HEK293 (cell line): ENCODE data around the gene MPHOSPH8.

Experiments used
- CTCF ChIA-PET: fragments of 350-600 bp; formaldehyde crosslinking; extraction: SDS; loops from one replicate; lab custom pipeline; 2021; ENCODE audit warnings: antibody characterized with exemption; lab: Yijun Ruan, JAX
- POLR2A ChIA-PET: fragments of 300-600 bp; formaldehyde crosslinking; extraction: SDS; loops from one replicate; lab custom pipeline; 2020; ENCODE audit warnings: antibody characterized with exemption, inconsistent platforms; lab: Yijun Ruan, JAX
- H3K27ac ChIP-seq: fragments of 200-500 bp; sonication (Bioruptor generic); 2 replicates; pipeline ENCODE4 v1.5.1; 2014; ENCODE audit warnings: low read depth, low read length, control low read depth, inconsistent platforms; ENCODE audit errors: extremely low read depth
- H3K36me3 ChIP-seq, 2 experiments: fragments of 200-500 bp in 1 of 2; sonication (Bioruptor generic) in 1 of 2; 1 replicate in 1 of 2; 2 replicates in 1 of 2; pipeline ENCODE4 v1.5.1; 2014 to 2017; ENCODE audit warnings: inconsistent platforms in 2 of 2, low read length in 2 of 2; ENCODE audit not compliant: control insufficient read depth in 2 of 2, insufficient read depth in 1 of 2
- H3K4me1 ChIP-seq: fragments of 200-500 bp; sonication (Bioruptor generic); 2 replicates; pipeline ENCODE4 v1.5.1; 2014; ENCODE audit warnings: mild to moderate bottlenecking, low read length, inconsistent platforms; ENCODE audit not compliant: control insufficient read depth, insufficient read depth
- H3K4me3 ChIP-seq: 2 replicates; pipeline ENCODE4 v1.5.1; 2011; ENCODE audit warnings: low read depth, mild to moderate bottlenecking, control low read depth, low read length, moderate library complexity
- H3K9me3 ChIP-seq: fragments of 200-500 bp; sonication (Bioruptor generic); 2 replicates; pipeline ENCODE4 v1.5.1; 2014; ENCODE audit warnings: low read depth, low read length, inconsistent platforms; ENCODE audit not compliant: control insufficient read depth, insufficient read depth
- HOXC10 ChIP-seq: sonication (generic); formaldehyde crosslinking; IDR thresholded peaks from 2 replicates; pipeline ENCODE4 v1.8.1; 2023; ENCODE audit warnings: mild to moderate bottlenecking, missing genetic modification reagents
- REPIN1 ChIP-seq: fragments of 450-650 bp; formaldehyde crosslinking; IDR thresholded peaks from 2 replicates; pipeline ENCODE4 v1.5.1; 2017; ENCODE audit warnings: missing biosample characterization, missing genetic modification characterization, low read depth
- SCRT1 ChIP-seq: fragments of 450-650 bp; formaldehyde crosslinking; IDR thresholded peaks from 2 replicates; pipeline ENCODE4 v1.5.1; 2016; ENCODE audit warnings: missing biosample characterization, missing genetic modification characterization, borderline replicate concordance
- SCRT2 ChIP-seq: fragments of 450-650 bp; formaldehyde crosslinking; IDR thresholded peaks from 2 replicates; pipeline ENCODE4 v1.5.1; 2016; ENCODE audit warnings: missing biosample characterization, missing genetic modification characterization
- SP7 ChIP-seq: fragments of 450-650 bp; formaldehyde crosslinking; IDR thresholded peaks from 2 replicates; pipeline ENCODE4 v1.5.1; 2016; ENCODE audit warnings: missing biosample characterization, missing genetic modification characterization
- ZFP41 ChIP-seq: fragments of 450-650 bp; formaldehyde crosslinking; IDR thresholded peaks from 2 replicates; pipeline ENCODE4 v1.5.1; 2016; ENCODE audit warnings: missing biosample characterization, missing genetic modification characterization, borderline replicate concordance
- ZNF114 ChIP-seq: fragments of 450-650 bp; formaldehyde crosslinking; IDR thresholded peaks from 2 replicates; pipeline ENCODE4 v1.5.0; 2017; ENCODE audit warnings: missing biosample characterization, missing genetic modification characterization
- ZNF174 ChIP-seq: fragments of 450-650 bp; formaldehyde crosslinking; IDR thresholded peaks from 2 replicates; pipeline ENCODE4 v1.5.0; 2017; ENCODE audit warnings: missing biosample characterization, mild to moderate bottlenecking, missing genetic modification characterization
- ZNF2 ChIP-seq: fragments of 450-650 bp; formaldehyde crosslinking; IDR thresholded peaks from 2 replicates; pipeline ENCODE4 v1.5.1; 2016; ENCODE audit warnings: missing biosample characterization, missing genetic modification characterization
- ZNF37A ChIP-seq: fragments of 450-650 bp; IDR thresholded peaks from 2 replicates; pipeline ENCODE4 v1.5.1; 2018; ENCODE audit warnings: missing biosample characterization, missing genetic modification characterization
- ZNF433 ChIP-seq: fragments of 450-650 bp; formaldehyde crosslinking; IDR thresholded peaks from 2 replicates; pipeline ENCODE4 v1.5.1; 2016; ENCODE audit warnings: missing biosample characterization, missing genetic modification characterization, low read depth
- ZNF521 ChIP-seq: fragments of 450-650 bp; formaldehyde crosslinking; IDR thresholded peaks from 2 replicates; pipeline ENCODE4 v1.5.1; 2017; ENCODE audit warnings: missing biosample characterization, mild to moderate bottlenecking, missing genetic modification characterization
- ZNF561 ChIP-seq: fragments of 450-650 bp; IDR thresholded peaks from 2 replicates; pipeline ENCODE4 v1.5.1; 2018; ENCODE audit warnings: missing biosample characterization, missing genetic modification characterization, borderline replicate concordance
- ZNF571 ChIP-seq: fragments of 450-650 bp; formaldehyde crosslinking; IDR thresholded peaks from 2 replicates; pipeline ENCODE4 v1.5.0; 2017; ENCODE audit warnings: missing biosample characterization, missing genetic modification characterization
- ZNF654 ChIP-seq: fragments of 450-650 bp; formaldehyde crosslinking; IDR thresholded peaks from 2 replicates; pipeline ENCODE4 v1.5.1; 2016; ENCODE audit warnings: low read depth, missing biosample characterization, missing genetic modification characterization
- ZNF664 ChIP-seq: fragments of 450-650 bp; formaldehyde crosslinking; IDR thresholded peaks from 2 replicates; pipeline ENCODE4 v1.5.1; 2016; ENCODE audit warnings: missing biosample characterization, missing genetic modification characterization
- ZNF76 ChIP-seq: fragments of 450-650 bp; formaldehyde crosslinking; IDR thresholded peaks from 2 replicates; pipeline ENCODE4; 2016; ENCODE audit warnings: low read depth, missing biosample characterization, missing genetic modification characterization, borderline replicate concordance
- ZNF768 ChIP-seq: fragments of 450-650 bp; formaldehyde crosslinking; IDR thresholded peaks from 2 replicates; pipeline ENCODE4 v1.5.1; 2018; ENCODE audit warnings: missing biosample characterization, mild to moderate bottlenecking, missing genetic modification characterization
- ZSCAN23 ChIP-seq: fragments of 450-650 bp; formaldehyde crosslinking; IDR thresholded peaks from 2 replicates; pipeline ENCODE4 v1.5.1; 2016; ENCODE audit warnings: missing biosample characterization, missing genetic modification characterization
- TF ChIP-seq, protein P1 (sequence below): fragments of 450-650 bp; formaldehyde crosslinking; IDR thresholded peaks from 2 replicates; pipeline ENCODE4 v1.5.1; 2017; ENCODE audit warnings: missing biosample characterization, missing genetic modification characterization
- TF ChIP-seq, protein P2 (sequence below): fragments of 450-650 bp; formaldehyde crosslinking; IDR thresholded peaks from 2 replicates; pipeline ENCODE4 v1.5.1; 2017; ENCODE audit warnings: missing biosample characterization, missing genetic modification characterization
- TF ChIP-seq, protein P3 (sequence below): fragments of 450-650 bp; formaldehyde crosslinking; IDR thresholded peaks from 2 replicates; pipeline ENCODE4 v1.5.1; 2016; ENCODE audit warnings: missing biosample characterization, missing genetic modification characterization
- TF ChIP-seq, protein P4 (sequence below): fragments of 450-650 bp; IDR thresholded peaks from 2 replicates; pipeline ENCODE4 v1.5.1; 2018; ENCODE audit warnings: missing biosample characterization, missing genetic modification characterization

The MPHOSPH8 gene

DNA sequence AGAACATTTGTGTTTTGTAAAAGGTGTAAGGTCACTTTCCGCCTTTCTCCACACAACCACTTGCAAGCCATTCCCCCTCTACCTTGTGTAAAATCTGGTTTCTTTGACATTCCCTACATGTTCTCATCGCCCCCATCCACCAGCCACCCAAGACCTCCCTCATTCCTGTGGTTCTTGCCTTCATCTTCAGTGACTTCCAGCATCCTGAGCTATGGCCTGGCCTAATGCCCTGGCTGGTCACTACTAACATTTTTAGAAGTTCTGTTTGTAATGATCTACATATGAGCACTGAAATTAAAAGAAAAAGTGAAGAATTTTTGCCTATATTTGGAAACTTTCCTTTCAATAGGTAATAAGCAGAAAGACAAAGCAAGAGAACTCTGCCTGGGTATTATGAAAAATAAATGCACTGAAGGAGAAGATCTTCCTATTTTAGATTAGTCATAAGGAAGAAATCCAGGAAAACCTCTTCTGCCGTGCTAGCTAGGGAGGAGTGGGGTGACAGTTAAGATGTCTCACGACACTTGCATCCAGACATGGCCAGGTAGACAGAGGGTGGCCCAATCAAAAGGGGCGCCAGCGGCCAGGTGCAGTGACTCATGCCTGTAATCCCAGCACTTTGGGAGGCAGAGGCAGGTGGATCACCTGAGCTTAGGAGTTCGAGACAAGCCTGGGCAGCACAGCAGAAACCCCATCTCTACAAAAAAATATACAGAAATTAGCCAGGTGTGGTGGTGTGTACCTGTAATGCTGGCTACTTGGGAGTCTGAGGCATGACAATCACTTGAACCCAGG, 28.1 kb upstream of the MPHOSPH8 start:
- H3K9me3 ChIP-seq = no peaks in the 10 kb centered on the region
- TF ChIP-seq ZNF521 (tag by site-specific recombination) (no peak), ZNF433 (tag by site-specific recombination) (no peak), ZNF571 (tag by site-specific recombination) (no peak)
- TF ChIP-seq, protein P1, sequence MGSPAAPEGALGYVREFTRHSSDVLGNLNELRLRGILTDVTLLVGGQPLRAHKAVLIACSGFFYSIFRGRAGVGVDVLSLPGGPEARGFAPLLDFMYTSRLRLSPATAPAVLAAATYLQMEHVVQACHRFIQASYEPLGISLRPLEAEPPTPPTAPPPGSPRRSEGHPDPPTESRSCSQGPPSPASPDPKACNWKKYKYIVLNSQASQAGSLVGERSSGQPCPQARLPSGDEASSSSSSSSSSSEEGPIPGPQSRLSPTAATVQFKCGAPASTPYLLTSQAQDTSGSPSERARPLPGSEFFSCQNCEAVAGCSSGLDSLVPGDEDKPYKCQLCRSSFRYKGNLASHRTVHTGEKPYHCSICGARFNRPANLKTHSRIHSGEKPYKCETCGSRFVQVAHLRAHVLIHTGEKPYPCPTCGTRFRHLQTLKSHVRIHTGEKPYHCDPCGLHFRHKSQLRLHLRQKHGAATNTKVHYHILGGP = no peak
- ChIA-PET CTCF (no interaction called here), POLR2A (interaction anchor here (0.5 kb wide), 1 partner anchor 487 kb away, joined by 3 read pairs; no protein-coding TSS in a partner anchor)
- H3K27ac ChIP-seq = no peak overlapping the region
- H3K4me3 ChIP-seq = no peak overlapping the region
- no peaks in the 10 kb centered on the region for H3K4me1 ChIP-seq
- H3K36me3 ChIP-seq = peaks cover 0 to 28% of the 10 kb centered on the region in 2 experiments; a peak in 2 of 3 replicates

DNA sequence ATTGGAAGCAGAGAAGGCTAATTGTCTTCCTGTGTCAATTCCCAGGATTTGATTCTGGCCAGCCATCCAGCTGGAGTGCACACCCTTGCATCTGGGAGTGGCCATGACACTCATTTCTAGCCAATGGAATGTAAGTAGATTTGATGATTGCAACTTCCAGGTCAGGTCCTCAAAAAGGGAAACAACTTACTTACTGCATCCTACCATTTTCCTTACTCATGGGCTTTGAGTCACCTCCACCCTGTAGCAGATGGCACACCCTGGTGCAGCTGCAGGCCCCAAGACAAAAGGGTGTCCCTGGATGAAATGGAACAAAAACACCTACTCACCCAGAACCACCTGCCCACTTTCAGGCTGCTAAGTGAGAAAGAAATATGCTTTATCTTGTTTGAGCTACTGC, 27.3 kb upstream of the MPHOSPH8 start:
- H3K36me3 ChIP-seq = peaks cover 0 to 28% of the 10 kb centered on the region in 2 experiments; a peak in 2 of 3 replicates
- TF ChIP-seq ZNF114 (tag by site-specific recombination) (no peak), ZNF174 (no peak), SP7 (tag by site-specific recombination) (no peak), ZNF768 (tag by site-specific recombination) (no peak)
- TF ChIP-seq, protein P2, sequence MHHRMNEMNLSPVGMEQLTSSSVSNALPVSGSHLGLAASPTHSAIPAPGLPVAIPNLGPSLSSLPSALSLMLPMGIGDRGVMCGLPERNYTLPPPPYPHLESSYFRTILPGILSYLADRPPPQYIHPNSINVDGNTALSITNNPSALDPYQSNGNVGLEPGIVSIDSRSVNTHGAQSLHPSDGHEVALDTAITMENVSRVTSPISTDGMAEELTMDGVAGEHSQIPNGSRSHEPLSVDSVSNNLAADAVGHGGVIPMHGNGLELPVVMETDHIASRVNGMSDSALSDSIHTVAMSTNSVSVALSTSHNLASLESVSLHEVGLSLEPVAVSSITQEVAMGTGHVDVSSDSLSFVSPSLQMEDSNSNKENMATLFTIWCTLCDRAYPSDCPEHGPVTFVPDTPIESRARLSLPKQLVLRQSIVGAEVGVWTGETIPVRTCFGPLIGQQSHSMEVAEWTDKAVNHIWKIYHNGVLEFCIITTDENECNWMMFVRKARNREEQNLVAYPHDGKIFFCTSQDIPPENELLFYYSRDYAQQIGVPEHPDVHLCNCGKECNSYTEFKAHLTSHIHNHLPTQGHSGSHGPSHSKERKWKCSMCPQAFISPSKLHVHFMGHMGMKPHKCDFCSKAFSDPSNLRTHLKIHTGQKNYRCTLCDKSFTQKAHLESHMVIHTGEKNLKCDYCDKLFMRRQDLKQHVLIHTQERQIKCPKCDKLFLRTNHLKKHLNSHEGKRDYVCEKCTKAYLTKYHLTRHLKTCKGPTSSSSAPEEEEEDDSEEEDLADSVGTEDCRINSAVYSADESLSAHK (tag by site-specific recombination) = no peak
- H3K27ac ChIP-seq = no peak overlapping the region
- POLR2A ChIA-PET = no interaction called here
- H3K9me3 ChIP-seq = no peaks in the 10 kb centered on the region
- H3K4me3 ChIP-seq = no peak overlapping the region
- no peaks in the 10 kb centered on the region for H3K4me1 ChIP-seq
- CTCF ChIA-PET = interaction anchor here (0.8 kb wide), 1 partner anchor 10 kb away, joined by 4 read pairs; no protein-coding TSS in a partner anchor

DNA sequence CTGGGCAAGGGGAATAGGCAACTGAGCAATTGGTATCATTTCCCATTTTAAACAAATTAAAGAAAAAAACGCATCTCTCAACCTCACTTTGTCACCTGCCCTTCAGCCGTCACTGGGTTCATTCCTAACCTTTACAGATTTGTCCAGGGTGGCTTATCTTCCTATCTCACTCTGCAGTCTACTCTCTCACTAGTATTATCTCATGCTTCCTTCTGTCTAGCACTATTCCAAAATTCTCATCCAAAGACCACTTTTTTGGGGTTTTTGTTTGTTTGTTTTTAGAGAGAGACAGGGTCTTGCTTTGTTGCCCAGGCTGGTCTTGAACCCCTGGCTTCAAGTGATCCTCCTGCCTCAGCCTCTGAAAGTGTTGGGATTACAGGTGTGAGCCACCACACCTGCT, 26.7 kb upstream of the MPHOSPH8 start:
- Histone ChIP-seq H3K36me3 (peaks cover 0 to 28% of the 10 kb centered on the region in 2 experiments; a peak in 2 of 3 replicates), H3K4me3 (no peak overlapping the region), H3K27ac (no peak overlapping the region)
- POLR2A ChIA-PET = no interaction called here
- TF ChIP-seq ZNF654 (tag by site-specific recombination) (no peak), ZFP41 (tag by site-specific recombination) (no peak), SCRT1 (tag by site-specific recombination) (no peak), ZSCAN23 (tag by site-specific recombination) (no peak), SCRT2 (tag by site-specific recombination) (no peak), ZNF561 (tag by site-specific recombination) (no peak), ZNF76 (tag by site-specific recombination) (no peak), ZNF37A (tag by site-specific recombination) (no peak), ZNF664 (tag by site-specific recombination) (no peak), HOXC10 (CRISPR knock-in tag) (no peak), ZNF2 (tag by site-specific recombination) (no peak), REPIN1 (no peak)
- TF ChIP-seq, protein P3, sequence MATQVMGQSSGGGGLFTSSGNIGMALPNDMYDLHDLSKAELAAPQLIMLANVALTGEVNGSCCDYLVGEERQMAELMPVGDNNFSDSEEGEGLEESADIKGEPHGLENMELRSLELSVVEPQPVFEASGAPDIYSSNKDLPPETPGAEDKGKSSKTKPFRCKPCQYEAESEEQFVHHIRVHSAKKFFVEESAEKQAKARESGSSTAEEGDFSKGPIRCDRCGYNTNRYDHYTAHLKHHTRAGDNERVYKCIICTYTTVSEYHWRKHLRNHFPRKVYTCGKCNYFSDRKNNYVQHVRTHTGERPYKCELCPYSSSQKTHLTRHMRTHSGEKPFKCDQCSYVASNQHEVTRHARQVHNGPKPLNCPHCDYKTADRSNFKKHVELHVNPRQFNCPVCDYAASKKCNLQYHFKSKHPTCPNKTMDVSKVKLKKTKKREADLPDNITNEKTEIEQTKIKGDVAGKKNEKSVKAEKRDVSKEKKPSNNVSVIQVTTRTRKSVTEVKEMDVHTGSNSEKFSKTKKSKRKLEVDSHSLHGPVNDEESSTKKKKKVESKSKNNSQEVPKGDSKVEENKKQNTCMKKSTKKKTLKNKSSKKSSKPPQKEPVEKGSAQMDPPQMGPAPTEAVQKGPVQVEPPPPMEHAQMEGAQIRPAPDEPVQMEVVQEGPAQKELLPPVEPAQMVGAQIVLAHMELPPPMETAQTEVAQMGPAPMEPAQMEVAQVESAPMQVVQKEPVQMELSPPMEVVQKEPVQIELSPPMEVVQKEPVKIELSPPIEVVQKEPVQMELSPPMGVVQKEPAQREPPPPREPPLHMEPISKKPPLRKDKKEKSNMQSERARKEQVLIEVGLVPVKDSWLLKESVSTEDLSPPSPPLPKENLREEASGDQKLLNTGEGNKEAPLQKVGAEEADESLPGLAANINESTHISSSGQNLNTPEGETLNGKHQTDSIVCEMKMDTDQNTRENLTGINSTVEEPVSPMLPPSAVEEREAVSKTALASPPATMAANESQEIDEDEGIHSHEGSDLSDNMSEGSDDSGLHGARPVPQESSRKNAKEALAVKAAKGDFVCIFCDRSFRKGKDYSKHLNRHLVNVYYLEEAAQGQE = no peak
- TF ChIP-seq, protein P4, sequence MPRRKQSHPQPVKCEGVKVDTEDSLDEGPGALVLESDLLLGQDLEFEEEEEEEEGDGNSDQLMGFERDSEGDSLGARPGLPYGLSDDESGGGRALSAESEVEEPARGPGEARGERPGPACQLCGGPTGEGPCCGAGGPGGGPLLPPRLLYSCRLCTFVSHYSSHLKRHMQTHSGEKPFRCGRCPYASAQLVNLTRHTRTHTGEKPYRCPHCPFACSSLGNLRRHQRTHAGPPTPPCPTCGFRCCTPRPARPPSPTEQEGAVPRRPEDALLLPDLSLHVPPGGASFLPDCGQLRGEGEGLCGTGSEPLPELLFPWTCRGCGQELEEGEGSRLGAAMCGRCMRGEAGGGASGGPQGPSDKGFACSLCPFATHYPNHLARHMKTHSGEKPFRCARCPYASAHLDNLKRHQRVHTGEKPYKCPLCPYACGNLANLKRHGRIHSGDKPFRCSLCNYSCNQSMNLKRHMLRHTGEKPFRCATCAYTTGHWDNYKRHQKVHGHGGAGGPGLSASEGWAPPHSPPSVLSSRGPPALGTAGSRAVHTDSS = no peak
- TF ChIP-seq, all 188 proteins: peak for 0
- CTCF ChIA-PET = interaction anchor here (0.8 kb wide), 1 partner anchor 11 kb away, joined by 4 read pairs; no protein-coding TSS in a partner anchor
- H3K4me1 ChIP-seq = no peaks in the 10 kb centered on the region
- H3K9me3 ChIP-seq = no peaks in the 10 kb centered on the region
